WTC11 (cell line): ENCODE data around the gene PRKAR2A. TPM values are rescaled to one million over a fixed set of nuclear protein-coding genes. Genes with fewer than 3 reads are reported as not detected.

Experiments used
- ATAC-seq: fragments of 200-7000 bp; cut with Tn5 transposase; 2 replicates; pipeline ENCODE4 v1.10.0; 2021; ENCODE audit warnings: mild to moderate bottlenecking, moderate library complexity
- CTCF ChIA-PET: fragments of 300-600 bp; sonication (Branson Sonifier 250); formaldehyde crosslinking; loops from one replicate; lab custom pipeline; 2021; ENCODE audit warnings: antibody characterized with exemption; lab: Charles Lee
- POLR2A ChIA-PET: fragments of 350-600 bp; sonication (Branson Sonifier 250); formaldehyde crosslinking; loops from one replicate; lab custom pipeline; 2021; ENCODE audit warnings: antibody characterized with exemption; lab: Charles Lee
- DNase-seq: peaks from one replicate; pipeline ENCODE4 v3.0.0; 2021; ENCODE audit warnings: low spot score
- H3K27ac Mint-ChIP-seq: 2 replicates; pipeline ENCODE4 v1.8.0; 2021; ENCODE audit warnings: mixed read lengths
- H3K27me3 Mint-ChIP-seq: 2 replicates; pipeline ENCODE4 v1.8.0; 2021; ENCODE audit warnings: low read depth, mild to moderate bottlenecking, moderate library complexity, mixed read lengths
- H3K36me3 Mint-ChIP-seq: 2 replicates; pipeline ENCODE4 v1.8.0; 2021; ENCODE audit warnings: mixed read lengths
- H3K4me1 Mint-ChIP-seq: 2 replicates; pipeline ENCODE4 v1.8.0; 2022; ENCODE audit warnings: mixed read lengths
- H3K4me3 Mint-ChIP-seq: 2 replicates; pipeline ENCODE4 v1.8.0; 2021; ENCODE audit warnings: mild to moderate bottlenecking, moderate library complexity, mixed read lengths
- H3K9me3 Mint-ChIP-seq: 2 replicates; pipeline ENCODE4 v1.8.0; 2021; ENCODE audit warnings: mixed read lengths
- ATF6 ChIP-seq: sonication (generic); formaldehyde crosslinking; IDR thresholded peaks from 2 replicates; pipeline ENCODE4 v1.8.1; 2023; ENCODE audit warnings: mild to moderate bottlenecking, missing genetic modification reagents
- CDX4 ChIP-seq: fragments of 250-450 bp; sonication (Bioruptor Pico); IDR thresholded peaks from 2 replicates; pipeline ENCODE4 v1.9.0; 2021; ENCODE audit warnings: moderate library complexity, mild to moderate bottlenecking, inconsistent platforms, borderline replicate concordance
- CREM ChIP-seq: sonication (generic); formaldehyde crosslinking; IDR thresholded peaks from 2 replicates; pipeline ENCODE4 v1.8.1; 2022; ENCODE audit warnings: mild to moderate bottlenecking, missing genetic modification reagents, moderate library complexity
- CTCF ChIP-seq: fragments of 200-600 bp; IDR thresholded peaks from 2 replicates; pipeline ENCODE4 v1.8.0; 2022; ENCODE audit warnings: antibody characterized with exemption
- E2F1 ChIP-seq: sonication (generic); formaldehyde crosslinking; IDR thresholded peaks from 2 replicates; pipeline ENCODE4 v1.8.0; 2022; ENCODE audit warnings: mild to moderate bottlenecking, missing genetic modification reagents
- E2F5 ChIP-seq: sonication (generic); formaldehyde crosslinking; IDR thresholded peaks from 2 replicates; pipeline ENCODE4 v1.8.1; 2022; ENCODE audit warnings: mild to moderate bottlenecking, moderate library complexity, missing genetic modification reagents
- ESRRA ChIP-seq: sonication (generic); formaldehyde crosslinking; IDR thresholded peaks from 2 replicates; pipeline ENCODE4 v1.8.1; 2022; ENCODE audit warnings: mild to moderate bottlenecking, missing genetic modification reagents, borderline replicate concordance
- ETV6 ChIP-seq: sonication (generic); formaldehyde crosslinking; IDR thresholded peaks from 2 replicates; pipeline ENCODE4 v1.8.1; 2022; ENCODE audit warnings: mild to moderate bottlenecking, missing genetic modification reagents
- FOXK1 ChIP-seq: sonication (generic); formaldehyde crosslinking; IDR thresholded peaks from 2 replicates; pipeline ENCODE4 v1.8.0; 2022; ENCODE audit warnings: mild to moderate bottlenecking, moderate library complexity, missing genetic modification reagents
- FOXP4 ChIP-seq: sonication (generic); formaldehyde crosslinking; IDR thresholded peaks from 2 replicates; pipeline ENCODE4 v1.8.0; 2022; ENCODE audit warnings: mild to moderate bottlenecking, missing genetic modification reagents
- GTF2I ChIP-seq: fragments of 250-450 bp; sonication (Bioruptor Pico); conservative IDR thresholded peaks from 2 replicates; pipeline ENCODE4 v1.4.0; 2021; ENCODE audit warnings: mild to moderate bottlenecking
- IRF1 ChIP-seq: sonication (generic); formaldehyde crosslinking; IDR thresholded peaks from 2 replicates; pipeline ENCODE4 v1.8.0; 2023; ENCODE audit warnings: missing genetic modification reagents
- IRF2 ChIP-seq: sonication (generic); formaldehyde crosslinking; IDR thresholded peaks from 2 replicates; pipeline ENCODE4 v1.8.0; 2022; ENCODE audit warnings: low read depth, missing genetic modification reagents, borderline replicate concordance
- NR2C2 ChIP-seq: sonication (generic); formaldehyde crosslinking; IDR thresholded peaks from 2 replicates; pipeline ENCODE4 v1.8.0; 2022; ENCODE audit warnings: mild to moderate bottlenecking, missing genetic modification reagents
- SP1 ChIP-seq: sonication (generic); formaldehyde crosslinking; conservative IDR thresholded peaks from 2 replicates; pipeline ENCODE4 v1.8.1; 2022; ENCODE audit warnings: missing genetic modification reagents
- USF1 ChIP-seq: sonication (generic); formaldehyde crosslinking; IDR thresholded peaks from 2 replicates; pipeline ENCODE4 v1.8.0; 2022; ENCODE audit warnings: mild to moderate bottlenecking, missing genetic modification reagents
- ZBTB43 ChIP-seq: sonication (generic); formaldehyde crosslinking; IDR thresholded peaks from 2 replicates; pipeline ENCODE4 v1.8.1; 2023; ENCODE audit warnings: mild to moderate bottlenecking, missing genetic modification reagents
- ZNF423 ChIP-seq: fragments of 250-450 bp; sonication (Bioruptor Pico); IDR thresholded peaks from 2 replicates; pipeline ENCODE4 v2.1.2; 2022; ENCODE audit warnings: mild to moderate bottlenecking, moderate library complexity
- ZSCAN18 ChIP-seq: fragments of 250-450 bp; sonication (Bioruptor Pico); IDR thresholded peaks from 2 replicates; pipeline ENCODE4 v2.1.2; 2022; ENCODE audit warnings: mild to moderate bottlenecking, moderate library complexity
- total RNA-seq: library from RNA; stranded (reverse); gene quantifications from 3 replicates; pipeline ENCODE4 v1.2.3, GENCODE V29; 2021

PRKAR2A gene
- total RNA-seq, 1 experiment from 2014 or later = 57.2 TPM

- no peak for DNase-seq
- Mint-ChIP-seq H3K4me1 (no peaks in the 10 kb centered on the region), H3K9me3 (no peaks in the 10 kb centered on the region), H3K27me3 (no peaks in the 10 kb centered on the region), H3K36me3 (no peaks in the 10 kb centered on the region), H3K27ac (no peak overlapping the region), H3K4me3 (no peak overlapping the region)
- POLR2A ChIA-PET = interaction anchor here (0.6 kb wide), 1 partner anchor 21 kb away, joined by 3 read pairs; no protein-coding TSS in a partner anchor
- CTCF ChIA-PET = no interaction called here
- no peak for TF ChIP-seq ZSCAN18 (CRISPR knock-in tag)
- no peak for TF ChIP-seq IRF1
- no peak for TF ChIP-seq FOXK1 (CRISPR knock-in tag)
- TF ChIP-seq NR2C2 (CRISPR knock-in tag) = no peak
- no peak for TF ChIP-seq ZBTB43 (CRISPR knock-in tag)
- no peak for TF ChIP-seq IRF2 (CRISPR knock-in tag)
- no peak for TF ChIP-seq ETV6
- no peak for TF ChIP-seq ESRRA (CRISPR knock-in tag)
- no peak for TF ChIP-seq CREM
- TF ChIP-seq FOXP4 (CRISPR knock-in tag) = no peak
- no peak for TF ChIP-seq E2F5
- no peak for TF ChIP-seq USF1 (CRISPR knock-in tag)
- no peak for TF ChIP-seq CTCF
- TF ChIP-seq SP1 = no peak
- TF ChIP-seq E2F1 (CRISPR knock-in tag) = no peak
- no peak for TF ChIP-seq GTF2I (CRISPR knock-in tag)
- TF ChIP-seq ATF6 (CRISPR knock-in tag) = no peak
- no peak for TF ChIP-seq CDX4
- TF ChIP-seq ZNF423 (CRISPR knock-in tag) = no peak
- TF ChIP-seq, all 79 proteins: peak for 0
- no peak for ATAC-seq
Measured at GRCh38 chr3:48859206-48859605, 11.5 kb upstream of the PRKAR2A start.
